ENCODE measurements around the gene GPHB5. TPM values are rescaled to one million over a fixed set of nuclear protein-coding genes. Genes with fewer than 3 reads are reported as not detected.
"Not testable (repeated sequence)": the region's sequence is repeated elsewhere in the genome, so short reads cannot be mapped to it uniquely, and the experiment has no call there.

GPHB5 gene
- total and polyA plus RNA-seq, 4 experiments from 2014 or later = not detected

GRCh38 chr14:63304429-63304828 is 14.3 kb downstream of the GPHB5 start:
- H3K4me3 ChIP-seq (ENCODE audit: low read length in 2 of 2); H3K9me3 ChIP-seq (ENCODE audit: control insufficient read depth in 1 of 2, low read length in 2 of 2); H3K27ac ChIP-seq (ENCODE audit: low read depth, low read length); H3K9me3 Mint-ChIP-seq; CTCF ChIA-PET (ENCODE audit: partially characterized antibody); intact Hi-C loops (cut with micrococcal nuclease); H3K27me3 ChIP-seq (ENCODE audit: insufficient read depth, low read length); H3K36me3 ChIP-seq (ENCODE audit: insufficient read depth, low read length); H3K36me3 Mint-ChIP-seq; DNase-seq; H3K4me3 Mint-ChIP-seq; POLR2A ChIA-PET (ENCODE audit: partially characterized antibody); H3K4me1 Mint-ChIP-seq; H3K27ac Mint-ChIP-seq; H3K4me1 ChIP-seq (ENCODE audit: insufficient read depth, low read length); H3K27me3 Mint-ChIP-seq: not testable (repeated sequence)

- peaks cover 5% of the 10 kb centered on the region for H3K4me1 ChIP-seq (ENCODE audit: insufficient read depth, low read length)
- H3K36me3 Mint-ChIP-seq = no peaks in the 10 kb centered on the region
- H3K9me3 Mint-ChIP-seq = no peaks in the 10 kb centered on the region
- H3K27me3 ChIP-seq (ENCODE audit: insufficient read depth, low read length) = no peaks in the 10 kb centered on the region
- H3K4me3 ChIP-seq (ENCODE audit: low read length in 2 of 2) = no peak overlapping the region
- no peak for DNase-seq
- no peaks in the 10 kb centered on the region for H3K9me3 ChIP-seq (ENCODE audit: control insufficient read depth in 1 of 2, low read length in 2 of 2)
- peaks cover 3 to 6% of the 10 kb centered on the region in 2 donors for H3K27me3 Mint-ChIP-seq
- H3K27ac Mint-ChIP-seq = no peak overlapping the region
- no peaks in the 10 kb centered on the region for H3K36me3 ChIP-seq (ENCODE audit: insufficient read depth, low read length)
- intact Hi-C loops (cut with micrococcal nuclease) = no loop called here
- CTCF ChIA-PET (ENCODE audit: partially characterized antibody) = no interaction called here
- no peak overlapping the region for H3K27ac ChIP-seq (ENCODE audit: low read depth, low read length)
- POLR2A ChIA-PET (ENCODE audit: partially characterized antibody) = no interaction called here
- H3K4me1 Mint-ChIP-seq = peaks cover 0 to 5% (median 1%) of the 10 kb centered on the region in 4 donors
- no peak overlapping the region for H3K4me3 Mint-ChIP-seq
Measured at GRCh38 chr14:63301891-63302534, 16.7 kb downstream of the GPHB5 start.

GRCh38 chr14:63300854-63301253 is 17.9 kb downstream of the GPHB5 start:
- Histone ChIP-seq H3K4me1 (ENCODE audit: insufficient read depth, low read length) (peaks cover 7% of the 10 kb centered on the region), H3K36me3 (ENCODE audit: insufficient read depth, low read length) (no peaks in the 10 kb centered on the region), H3K27ac (ENCODE audit: low read depth, low read length) (no peak overlapping the region), H3K4me3 (ENCODE audit: low read length in 2 of 2) (no peak overlapping the region), H3K9me3 (ENCODE audit: control insufficient read depth in 1 of 2, low read length in 2 of 2) (no peaks in the 10 kb centered on the region), H3K27me3 (ENCODE audit: insufficient read depth, low read length) (no peaks in the 10 kb centered on the region)
- ChIA-PET CTCF (ENCODE audit: partially characterized antibody) (no interaction called here), POLR2A (ENCODE audit: partially characterized antibody) (no interaction called here)
- no peak for DNase-seq
- intact Hi-C loops (cut with micrococcal nuclease) = no loop called here
- Mint-ChIP-seq H3K27ac (no peak overlapping the region), H3K36me3 (no peaks in the 10 kb centered on the region), H3K9me3 (no peaks in the 10 kb centered on the region), H3K4me3 (no peak overlapping the region), H3K27me3 (peaks cover 3 to 6% of the 10 kb centered on the region in 2 donors), H3K4me1 (peaks cover 2 to 6% (median 4%) of the 10 kb centered on the region in 4 donors)

GRCh38 chr14:63299351-63300110 is 19.2 kb downstream of the GPHB5 start:
- intact Hi-C loops (cut with micrococcal nuclease) = no loop called here
- ChIA-PET POLR2A (ENCODE audit: partially characterized antibody) (no interaction called here), CTCF (ENCODE audit: partially characterized antibody) (no interaction called here)
- Histone ChIP-seq H3K4me1 (ENCODE audit: insufficient read depth, low read length) (peaks cover 15% of the 10 kb centered on the region), H3K9me3 (ENCODE audit: control insufficient read depth in 1 of 2, low read length in 2 of 2) (no peaks in the 10 kb centered on the region), H3K27me3 (ENCODE audit: insufficient read depth, low read length) (no peaks in the 10 kb centered on the region), H3K27ac (ENCODE audit: low read depth, low read length) (no peak overlapping the region), H3K4me3 (ENCODE audit: low read length in 2 of 2) (no peak overlapping the region), H3K36me3 (ENCODE audit: insufficient read depth, low read length) (no peaks in the 10 kb centered on the region)
- Mint-ChIP-seq H3K27me3 (peaks cover 6 to 10% of the 10 kb centered on the region in 2 donors), H3K36me3 (no peaks in the 10 kb centered on the region), H3K9me3 (no peaks in the 10 kb centered on the region), H3K4me1 (peaks cover 6 to 15% (median 10%) of the 10 kb centered on the region in 4 donors), H3K27ac (no peak overlapping the region), H3K4me3 (no peak overlapping the region)
- DNase-seq = no peak

- intact Hi-C loops (cut with micrococcal nuclease) = no loop called here
- H3K4me3 Mint-ChIP-seq = no peak overlapping the region
- H3K4me1 ChIP-seq (ENCODE audit: insufficient read depth, low read length) = peaks cover 15% of the 10 kb centered on the region
- no peaks in the 10 kb centered on the region for H3K36me3 Mint-ChIP-seq
- H3K27me3 ChIP-seq (ENCODE audit: insufficient read depth, low read length) = no peaks in the 10 kb centered on the region
- no peaks in the 10 kb centered on the region for H3K36me3 ChIP-seq (ENCODE audit: insufficient read depth, low read length)
- no peak for DNase-seq
- no peak overlapping the region for H3K4me3 ChIP-seq (ENCODE audit: low read length in 2 of 2)
- no peaks in the 10 kb centered on the region for H3K9me3 ChIP-seq (ENCODE audit: control insufficient read depth in 1 of 2, low read length in 2 of 2)
- H3K27ac ChIP-seq (ENCODE audit: low read depth, low read length) = no peak overlapping the region
- ChIA-PET POLR2A (ENCODE audit: partially characterized antibody) (no interaction called here), CTCF (ENCODE audit: partially characterized antibody) (no interaction called here)
- H3K27me3 Mint-ChIP-seq = peaks cover 4 to 18% of the 10 kb centered on the region in 2 donors
- H3K9me3 Mint-ChIP-seq = no peaks in the 10 kb centered on the region
- H3K27ac Mint-ChIP-seq = no peak overlapping the region
- peaks cover 6 to 15% (median 10%) of the 10 kb centered on the region in 4 donors for H3K4me1 Mint-ChIP-seq
Measured at GRCh38 chr14:63297372-63298063, 21.2 kb downstream of the GPHB5 start.

- Mint-ChIP-seq H3K27ac (no peak overlapping the region), H3K4me3 (peak overlapping the region in 1 of 8 donors; percentile 11), H3K9me3 (no peaks in the 10 kb centered on the region), H3K36me3 (no peaks in the 10 kb centered on the region), H3K4me1 (peaks cover 6 to 15% (median 10%) of the 10 kb centered on the region in 4 donors), H3K27me3 (peaks cover 3 to 16% of the 10 kb centered on the region in 2 donors)
- H3K4me3 ChIP-seq (ENCODE audit: low read length in 2 of 2) = no peak overlapping the region
- no peaks in the 10 kb centered on the region for H3K36me3 ChIP-seq (ENCODE audit: insufficient read depth, low read length)
- POLR2A ChIA-PET (ENCODE audit: partially characterized antibody) = no interaction called here
- H3K4me1 ChIP-seq (ENCODE audit: insufficient read depth, low read length) = peaks cover 15% of the 10 kb centered on the region
- DNase-seq = no peak
- CTCF ChIA-PET (ENCODE audit: partially characterized antibody) = no interaction called here
- H3K9me3 ChIP-seq (ENCODE audit: control insufficient read depth in 1 of 2, low read length in 2 of 2) = no peaks in the 10 kb centered on the region
- intact Hi-C loops (cut with micrococcal nuclease) = no loop called here
- no peak overlapping the region for H3K27ac ChIP-seq (ENCODE audit: low read depth, low read length)
- H3K27me3 ChIP-seq (ENCODE audit: insufficient read depth, low read length) = no peaks in the 10 kb centered on the region
Measured at GRCh38 chr14:63296060-63296563, 22.6 kb downstream of the GPHB5 start.

GRCh38 chr14:63295231-63295685 is 23.5 kb downstream of the GPHB5 start:
- POLR2A ChIA-PET (ENCODE audit: partially characterized antibody) = no interaction called here

More at GRCh38 chr14:63295231-63295685, 23.5 kb downstream of the GPHB5 start:
- no peaks in the 10 kb centered on the region for H3K36me3 Mint-ChIP-seq
- intact Hi-C loops (cut with micrococcal nuclease) = no loop called here
- H3K9me3 Mint-ChIP-seq = no peaks in the 10 kb centered on the region
- no peaks in the 10 kb centered on the region for H3K27me3 ChIP-seq (ENCODE audit: insufficient read depth, low read length)
- peak overlapping the region in 5 of 8 donors; percentile 3 to 54 (median 26) for H3K4me3 Mint-ChIP-seq
- no peak for DNase-seq
- peaks cover 4 to 17% of the 10 kb centered on the region in 2 donors for H3K27me3 Mint-ChIP-seq
- H3K4me1 Mint-ChIP-seq = peaks cover 6 to 15% (median 10%) of the 10 kb centered on the region in 4 donors
- CTCF ChIA-PET (ENCODE audit: partially characterized antibody) = no interaction called here
- H3K9me3 ChIP-seq (ENCODE audit: control insufficient read depth in 1 of 2, low read length in 2 of 2) = no peaks in the 10 kb centered on the region
- H3K36me3 ChIP-seq (ENCODE audit: insufficient read depth, low read length) = no peaks in the 10 kb centered on the region
- H3K27ac Mint-ChIP-seq = no peak overlapping the region
- H3K4me1 ChIP-seq (ENCODE audit: insufficient read depth, low read length) = peaks cover 15% of the 10 kb centered on the region
- H3K27ac ChIP-seq (ENCODE audit: low read depth, low read length) = no peak overlapping the region
- H3K4me3 ChIP-seq (ENCODE audit: low read length in 2 of 2) = no peak overlapping the region
